Activated T-cell treated with anti-CD3 and anti-CD28 coated beads, Interleukin-2, amount 50 U/mL, for 48 hours (primary cell): ENCODE measurements around the gene CDHR4.
"Not testable (repeated sequence)": the region's sequence is repeated elsewhere in the genome, so short reads cannot be mapped to it uniquely, and the experiment has no call there.

Source experiments
- DNase-seq, 2 experiments: peaks; one replicate each; pipeline ENCODE4 v3.0.0-alpha.2; 2020

The CDHR4 gene

DNA sequence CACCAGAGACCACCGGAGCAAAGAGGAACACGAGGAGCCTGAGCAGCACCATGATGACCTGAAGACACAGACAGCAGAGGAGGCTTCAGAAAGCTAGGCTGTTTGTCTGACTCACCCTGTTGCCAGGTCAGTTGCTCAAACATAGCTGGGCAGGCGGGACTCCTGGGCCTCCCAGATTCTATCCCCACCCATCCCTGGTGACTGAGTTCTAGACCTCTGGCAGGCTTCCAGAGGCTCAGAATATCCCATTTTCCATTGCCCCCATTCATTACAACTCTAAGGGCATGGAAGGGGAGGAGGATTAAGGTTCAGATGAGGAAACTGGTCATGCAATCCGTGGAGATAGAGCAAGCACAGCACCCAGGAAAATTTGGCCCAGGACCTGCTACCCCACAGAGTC, at the start of gene CDHR4:
Gene CDHR4, minus strand, starts transcription at position 113 of the 400 bp plus-strand sequence. Its CDS starts 61 bp downstream, at position 52.
- DNase-seq: no peak

DNA sequence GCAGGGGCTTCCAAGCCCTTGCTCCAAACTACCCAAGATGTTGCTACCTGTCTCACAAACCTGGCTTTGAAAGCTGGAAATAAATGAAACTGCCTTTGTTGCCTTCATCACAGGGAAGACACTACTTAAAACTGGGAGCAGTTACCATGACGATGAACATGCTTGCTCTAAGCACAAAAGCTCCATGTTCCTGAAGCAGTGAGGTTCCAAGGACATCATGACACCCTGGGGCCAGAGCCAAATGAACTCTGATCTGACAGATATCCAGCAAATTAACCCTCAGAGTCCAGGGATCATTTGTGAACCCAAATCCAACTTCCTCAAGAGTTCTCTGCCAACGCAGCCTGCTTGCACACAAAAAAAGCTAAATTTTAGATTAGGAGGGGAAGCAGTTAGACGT, 46.0 kb upstream of the CDHR4 start:
- DNase-seq: no peak

- no peak for DNase-seq
Observed at GRCh38 chr3:49844464-49845183, 45.0 kb upstream of the CDHR4 start.

GRCh38 chr3:49842843-49843517, 43.3 kb upstream of the CDHR4 start:
- no peak for DNase-seq

DNA sequence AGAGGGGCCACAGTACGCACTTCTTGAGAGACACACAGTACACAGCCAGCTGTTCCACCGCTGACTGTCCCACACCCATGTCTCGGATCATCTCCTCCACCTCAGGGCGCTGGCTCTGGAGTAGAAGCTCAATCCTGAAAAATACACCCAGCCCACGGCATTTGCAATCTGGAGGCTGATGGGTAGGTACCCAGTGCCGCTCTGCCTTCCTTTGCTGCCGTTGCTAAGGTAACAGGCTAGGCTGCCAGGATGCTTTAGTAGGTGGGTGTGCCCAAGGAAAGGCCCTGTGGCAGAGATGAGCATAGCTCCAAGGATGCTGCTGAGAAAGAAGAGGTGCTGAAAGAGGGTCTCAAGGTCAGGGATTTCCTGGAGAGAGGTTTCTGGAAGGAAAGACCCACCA, 42.1 kb upstream of the CDHR4 start:
- no peak for DNase-seq

DNA sequence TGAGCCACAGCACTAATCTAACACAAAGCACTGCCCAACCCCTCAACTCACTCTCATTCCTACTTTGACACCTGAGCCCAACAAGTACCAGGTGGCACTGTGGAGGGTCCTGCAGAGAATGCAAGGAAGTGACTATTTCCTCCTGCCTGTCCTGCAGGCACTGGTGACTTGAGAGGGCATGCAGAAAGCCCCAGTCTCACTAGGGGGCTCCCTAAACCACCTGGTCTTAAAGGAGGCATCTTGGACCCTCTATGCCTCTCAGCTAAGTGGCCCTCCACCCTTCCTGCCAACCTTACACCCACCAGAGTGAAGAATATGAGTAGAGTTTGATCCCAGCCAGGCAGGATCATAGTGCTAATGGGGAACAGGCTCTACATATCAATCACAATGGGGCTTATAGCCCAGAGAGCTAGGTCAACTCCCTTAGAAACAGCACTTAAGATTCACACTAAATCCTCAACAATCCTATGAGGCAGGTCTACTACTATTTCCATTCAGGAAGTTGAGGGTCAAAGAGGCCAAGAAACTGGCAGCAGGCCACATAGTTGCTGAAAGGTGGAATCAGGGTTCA, 41.5 kb upstream of the CDHR4 start:
- DNase-seq: peak; percentile 22 to 35

DNA sequence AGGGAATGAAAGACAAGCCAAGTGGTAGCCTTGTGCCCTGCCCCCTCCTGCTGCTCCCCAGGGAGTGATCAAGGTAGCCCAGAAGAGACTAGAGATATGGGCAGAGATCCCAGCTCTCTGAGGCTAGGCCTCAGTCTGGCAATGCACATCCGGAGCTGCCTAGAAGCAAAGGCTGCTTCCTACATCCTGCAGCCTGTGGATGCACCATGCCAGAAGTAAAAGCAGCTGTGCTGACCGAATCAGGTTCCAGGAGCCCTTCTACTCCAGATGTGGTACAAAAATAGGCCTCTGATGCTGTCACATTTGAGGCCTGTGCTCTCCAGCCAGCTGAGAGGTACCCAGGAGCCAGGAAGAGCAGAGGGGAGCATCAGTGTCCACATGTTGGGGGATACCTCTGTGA, 40.7 kb upstream of the CDHR4 start:
- no peak for DNase-seq

- DNase-seq: peak; percentile 83
Observed at GRCh38 chr3:49839193-49839809, 39.6 kb upstream of the CDHR4 start.

DNA sequence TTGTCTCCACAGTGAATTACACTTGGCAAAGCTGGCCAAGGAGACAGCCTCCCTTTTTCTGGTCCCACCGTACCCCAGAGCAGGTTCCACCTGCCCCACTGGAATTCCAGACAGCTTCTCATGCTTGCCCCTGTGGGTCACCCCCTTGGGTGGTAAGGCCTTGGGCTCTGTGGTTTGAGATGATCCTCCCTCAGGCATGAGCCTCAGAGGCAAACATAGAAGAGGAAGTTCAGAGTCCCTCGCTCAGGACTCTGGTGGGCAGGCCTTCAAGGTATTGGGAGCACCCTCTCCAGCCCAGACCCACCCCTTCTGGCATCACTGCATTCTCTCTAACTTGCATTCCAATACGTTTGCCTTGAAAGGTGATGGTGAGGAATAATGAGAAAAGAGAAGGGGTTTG, 31.7 kb upstream of the CDHR4 start:
- no peak for DNase-seq

DNA sequence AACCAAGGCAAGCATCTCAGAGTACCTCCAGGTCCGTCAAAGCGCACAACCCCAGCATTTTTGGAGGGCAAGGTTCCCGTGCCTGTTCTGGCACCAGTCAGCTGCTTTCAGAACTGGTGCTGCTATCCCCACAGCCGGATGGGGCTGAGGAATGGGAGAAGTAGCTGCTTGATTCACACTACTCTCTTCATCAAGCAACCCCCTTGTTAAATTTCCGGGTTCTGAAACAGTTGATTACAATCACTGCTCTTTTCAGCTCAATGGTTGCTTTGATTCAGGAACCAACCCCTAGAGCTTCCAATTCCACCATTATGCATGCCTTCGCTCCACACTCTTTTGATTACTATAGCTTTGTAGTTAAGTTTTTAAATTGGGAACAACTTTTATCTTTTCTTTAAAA, 26.3 kb upstream of the CDHR4 start:
- no peak for DNase-seq

DNA sequence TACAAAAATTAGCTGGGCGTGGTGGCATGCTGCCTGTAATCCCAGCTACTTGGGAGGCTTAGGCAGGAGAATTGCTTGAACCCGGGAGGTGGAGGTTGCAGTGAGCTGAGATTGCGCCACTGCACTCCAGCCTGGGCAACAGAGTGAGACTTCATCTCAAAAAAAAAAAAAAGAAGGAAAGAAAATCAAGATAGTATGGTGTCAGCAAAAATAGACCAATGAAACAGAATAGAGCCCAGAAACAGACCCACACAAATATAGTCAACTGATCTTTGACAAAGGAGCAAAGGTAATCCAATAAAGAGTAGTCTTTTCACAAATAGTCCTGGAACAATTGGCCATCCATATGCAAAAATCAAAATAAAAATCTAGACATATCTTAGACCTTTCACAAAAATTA, 23.5 kb upstream of the CDHR4 start:
- not testable (repeated sequence) for DNase-seq

DNA sequence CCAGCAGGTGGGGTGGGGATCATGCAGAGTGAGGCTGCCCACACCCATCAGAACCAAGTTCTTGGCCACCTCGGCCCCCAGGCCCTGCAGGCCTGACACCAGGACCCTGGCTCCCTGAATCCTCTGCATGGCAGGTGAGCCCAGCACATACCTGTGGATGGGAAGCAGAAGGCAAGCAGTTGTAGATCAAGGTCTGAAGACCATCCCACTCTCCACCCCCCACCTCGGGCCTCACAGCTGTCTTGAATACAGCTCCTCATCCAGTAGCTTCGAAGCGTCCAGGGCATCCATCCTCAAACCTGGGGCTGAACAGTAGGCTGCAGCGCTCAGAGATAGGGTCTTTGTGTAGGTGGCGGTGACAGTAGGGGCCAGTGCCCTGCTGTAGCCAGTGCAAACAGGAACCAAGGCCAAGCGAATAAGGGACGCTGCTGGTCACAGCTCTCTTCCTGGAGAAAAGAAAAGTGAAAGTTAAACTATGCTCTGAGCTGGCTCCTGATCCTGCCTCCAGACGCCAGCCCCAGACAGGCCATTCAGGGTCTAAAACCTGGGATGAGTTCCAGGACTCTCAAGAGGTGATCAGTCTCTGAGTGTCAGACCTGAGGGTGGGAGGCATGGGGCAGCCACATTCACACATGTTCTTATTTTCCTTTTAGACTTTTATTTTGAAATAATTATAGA, 14.0 kb upstream of the CDHR4 start, which contains the start of gene UBA7:
Gene UBA7, minus strand, starts transcription at position 457 of the 678 bp plus-strand sequence. Its CDS starts 166 bp downstream, at position 291.
- peak; percentile 59 to 66 for DNase-seq

DNA sequence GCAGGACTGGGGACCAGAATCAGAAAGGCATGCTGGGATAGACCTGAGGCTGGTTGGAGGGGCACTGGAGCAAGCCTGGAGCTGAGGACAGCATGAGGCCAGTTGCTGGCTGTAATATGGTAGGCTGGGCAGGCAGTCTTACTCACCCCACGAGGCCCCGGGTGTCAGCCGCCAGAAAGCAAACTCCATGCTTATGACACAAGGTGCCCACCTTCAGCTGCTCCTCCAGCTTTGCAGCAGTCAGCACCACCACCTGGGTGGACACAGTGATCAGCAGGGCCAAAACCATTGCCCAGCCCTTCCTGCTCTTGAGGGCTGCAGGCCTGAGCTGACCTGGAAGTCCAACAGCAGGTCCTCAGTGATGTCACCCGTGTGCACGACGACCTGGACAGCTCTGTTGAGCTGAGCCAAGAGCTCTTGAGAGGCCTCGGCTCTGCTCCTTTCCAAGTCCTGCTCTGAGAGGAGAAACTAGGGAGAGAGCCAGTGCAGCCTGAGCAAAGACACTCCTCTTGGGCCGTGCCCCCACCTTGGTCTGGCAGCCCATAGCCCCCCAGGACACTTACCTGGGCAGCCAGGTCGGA, 13.3 kb upstream of the CDHR4 start:
- DNase-seq: peak in 1 of 2 experiments; percentile 28

DNA sequence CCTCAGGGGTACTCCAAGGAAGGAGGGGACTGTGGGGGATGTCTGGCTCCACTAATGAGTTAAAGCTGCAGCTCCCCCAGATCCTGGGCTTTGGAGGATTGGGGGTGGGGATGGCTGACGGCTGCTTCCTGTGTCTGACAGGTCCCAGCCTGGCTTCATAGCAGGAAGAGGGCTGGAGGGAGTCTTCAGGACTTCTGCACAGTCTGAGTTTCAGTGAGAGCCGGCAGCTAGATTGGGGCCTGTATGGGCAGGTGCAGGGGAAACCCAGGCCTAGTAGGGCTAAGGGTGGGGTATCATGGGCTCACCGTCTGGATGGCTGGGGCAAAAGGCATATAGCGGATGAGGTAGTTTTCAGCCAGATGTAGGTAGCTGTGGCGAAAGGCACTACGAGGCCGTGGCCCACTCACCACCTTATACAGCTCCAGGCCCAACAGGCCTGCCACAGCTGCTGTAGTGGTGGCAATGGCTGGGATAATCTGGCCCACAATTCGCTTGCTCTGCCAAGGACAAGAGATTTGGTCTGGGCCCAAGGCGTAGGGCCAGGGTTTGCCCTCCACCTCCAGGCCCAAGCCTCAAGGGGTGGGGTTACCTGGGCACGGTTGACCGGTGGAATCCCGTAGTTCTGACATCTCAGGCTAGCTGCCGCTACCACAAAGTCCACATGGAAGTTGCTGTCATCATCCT, 7.9 kb upstream of the CDHR4 start:
- no peak for DNase-seq

GRCh38 chr3:49806850-49807249, 7.2 kb upstream of the CDHR4 start:
- no peak for DNase-seq

DNA sequence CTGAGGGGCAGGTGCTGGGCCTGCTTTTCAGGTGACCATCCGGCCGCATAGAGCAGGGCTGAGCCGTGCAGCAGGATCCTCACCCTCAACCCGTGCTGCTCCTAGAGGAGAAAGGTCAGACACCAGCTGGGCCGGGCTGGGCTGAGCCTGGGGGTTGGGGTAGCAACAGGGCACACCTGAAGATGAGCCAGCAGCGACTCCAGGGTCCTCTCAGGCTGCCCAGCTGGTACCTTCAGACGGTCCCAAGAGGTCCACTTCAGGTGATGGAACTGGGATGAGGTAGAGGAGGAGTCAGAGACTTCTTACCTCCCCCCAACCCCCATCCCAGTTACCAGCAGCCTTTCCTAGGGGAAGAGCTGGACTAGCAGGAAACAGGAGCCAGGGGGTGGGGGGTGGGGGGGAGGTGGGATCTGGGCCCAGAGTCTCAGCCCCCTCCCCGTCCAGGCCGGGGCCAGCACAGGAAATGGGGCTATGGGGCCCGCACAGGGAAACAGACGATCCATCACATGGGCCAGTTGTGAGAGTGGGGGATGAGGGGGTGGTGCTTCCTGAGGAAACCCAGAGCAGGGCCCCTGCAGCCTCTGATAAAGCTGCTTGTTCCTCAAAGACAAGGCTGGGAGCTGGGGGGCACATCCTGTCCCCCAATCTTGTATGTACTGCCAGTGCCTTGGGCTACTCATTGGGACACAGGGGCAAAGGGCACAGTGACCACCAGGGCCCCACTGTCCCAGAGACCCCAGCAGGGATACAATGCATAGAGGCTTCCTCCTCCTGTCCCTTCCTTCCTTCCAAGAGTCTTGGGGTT, 6.4 kb upstream of the CDHR4 start:
- DNase-seq: peak; percentile 44

DNA sequence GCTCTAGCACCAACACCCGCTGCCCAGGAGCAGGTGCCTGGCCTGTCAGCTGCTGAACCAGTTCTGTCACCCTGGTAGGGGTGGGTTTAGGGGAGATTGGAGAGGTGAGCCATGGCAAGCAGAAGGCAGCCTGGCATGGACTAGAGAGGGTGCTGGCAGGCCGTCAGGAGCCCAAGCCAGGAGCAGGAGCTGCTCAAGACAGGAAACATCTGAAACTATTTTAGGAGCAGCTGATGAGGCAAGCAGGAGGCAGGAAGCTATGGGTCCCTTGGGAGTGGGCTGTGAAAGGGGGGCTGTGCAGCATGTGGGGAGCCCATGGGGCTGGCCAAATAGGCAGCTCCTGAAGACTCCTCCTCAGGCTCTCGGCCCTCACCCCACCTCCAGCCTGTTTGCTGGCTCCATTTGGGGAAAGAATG, 5.7 kb upstream of the CDHR4 start:
- DNase-seq: no peak

DNA sequence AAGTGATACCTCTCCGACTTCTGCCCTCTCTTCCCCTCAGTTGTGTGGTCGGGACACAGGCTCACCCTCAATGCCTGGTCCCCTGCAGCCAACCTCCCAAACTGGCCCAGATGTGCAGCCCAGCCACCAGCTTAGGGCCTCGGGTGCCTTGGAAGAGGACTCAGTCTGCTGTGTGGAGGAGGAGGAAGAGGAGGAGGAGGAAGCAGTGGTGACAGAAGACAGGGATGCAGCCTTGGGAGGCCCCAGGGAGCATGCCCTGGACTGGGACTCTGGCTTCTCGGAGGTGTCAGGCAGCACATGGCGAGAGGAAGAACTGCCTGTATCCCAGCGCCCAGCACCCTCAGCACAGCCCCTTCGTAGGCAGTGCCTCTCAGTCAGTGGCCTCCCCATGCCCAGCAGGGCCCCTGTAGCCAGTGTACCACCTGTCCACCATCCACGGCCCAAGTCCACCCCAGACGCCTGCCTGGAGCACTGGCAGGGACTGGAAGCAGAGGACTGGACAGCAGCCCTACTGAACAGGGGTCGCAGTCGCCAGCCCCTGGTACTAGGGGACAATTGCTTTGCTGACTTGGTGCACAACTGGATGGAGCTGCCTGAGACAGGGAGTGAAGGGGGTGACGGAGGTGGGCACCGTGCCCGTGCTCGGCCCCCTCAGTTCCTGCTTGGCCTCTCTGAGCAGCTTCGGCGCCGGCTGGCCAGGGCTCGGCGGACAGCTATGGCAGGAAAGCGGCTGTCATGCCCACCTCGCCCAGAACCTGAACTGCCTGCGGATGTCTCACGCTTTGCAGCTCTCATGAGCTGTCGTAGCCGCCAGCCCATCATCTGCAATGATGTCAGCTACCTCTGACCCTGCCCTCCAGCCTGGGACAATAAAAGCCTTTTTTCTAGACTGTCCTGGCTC, 4.7 kb upstream of the CDHR4 start:
- DNase-seq: peak; percentile 29 to 30

GRCh38 chr3:49803465-49804140, 3.9 kb upstream of the CDHR4 start:
- DNase-seq: peak; percentile 65 to 66
